Measurements from ENCODE around the gene SPRR2G.
"Not testable (repeated sequence)": the region's sequence is repeated elsewhere in the genome, so short reads cannot be mapped to it uniquely, and the experiment has no call there.

The SPRR2G gene

DNA sequence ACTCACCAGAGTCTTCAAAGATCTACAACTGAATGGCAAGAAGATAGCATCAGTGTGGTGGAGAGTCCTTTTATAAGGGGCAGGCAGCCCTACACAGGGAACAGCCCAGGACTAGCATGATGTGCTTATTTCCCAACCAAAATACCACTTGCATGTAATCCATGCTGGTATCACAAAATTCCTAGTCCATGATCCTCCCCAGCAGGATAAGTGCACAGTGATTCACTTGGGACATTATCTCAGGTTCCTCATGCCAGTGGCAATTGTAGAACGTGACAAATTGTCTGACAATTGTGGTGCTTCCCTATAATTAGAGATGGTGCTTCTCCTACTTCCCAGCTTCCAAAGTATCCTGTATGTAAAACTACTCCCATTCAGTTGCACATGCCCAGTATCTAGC, at the start of gene SPRR2G:
TSS of gene SPRR2G (minus strand) at position 45 of the 400 bp plus-strand sequence. CDS start 780 bp downstream, outside the sequence.
- DNase-seq = no peak

DNA sequence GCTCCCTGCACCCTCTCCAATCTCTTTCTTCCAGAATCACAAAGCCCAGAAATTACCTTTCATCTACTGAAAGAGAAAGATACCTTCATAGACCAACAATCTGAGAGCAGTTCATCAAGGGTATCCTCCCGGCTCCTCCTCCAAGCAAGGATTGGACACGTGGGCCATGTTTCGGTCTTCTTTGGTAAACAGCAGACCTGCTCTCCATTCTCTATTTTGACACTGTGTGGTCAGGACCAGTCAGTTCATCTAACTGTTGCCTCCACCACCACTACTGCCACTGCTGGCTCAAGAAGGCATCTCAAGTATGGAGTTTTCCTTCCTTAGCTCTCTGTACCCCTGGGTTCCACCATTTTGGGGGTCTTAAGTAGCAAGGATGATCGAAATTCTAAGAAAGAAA, 44.5 kb upstream of the SPRR2G start:
- DNase-seq = no peak

DNA sequence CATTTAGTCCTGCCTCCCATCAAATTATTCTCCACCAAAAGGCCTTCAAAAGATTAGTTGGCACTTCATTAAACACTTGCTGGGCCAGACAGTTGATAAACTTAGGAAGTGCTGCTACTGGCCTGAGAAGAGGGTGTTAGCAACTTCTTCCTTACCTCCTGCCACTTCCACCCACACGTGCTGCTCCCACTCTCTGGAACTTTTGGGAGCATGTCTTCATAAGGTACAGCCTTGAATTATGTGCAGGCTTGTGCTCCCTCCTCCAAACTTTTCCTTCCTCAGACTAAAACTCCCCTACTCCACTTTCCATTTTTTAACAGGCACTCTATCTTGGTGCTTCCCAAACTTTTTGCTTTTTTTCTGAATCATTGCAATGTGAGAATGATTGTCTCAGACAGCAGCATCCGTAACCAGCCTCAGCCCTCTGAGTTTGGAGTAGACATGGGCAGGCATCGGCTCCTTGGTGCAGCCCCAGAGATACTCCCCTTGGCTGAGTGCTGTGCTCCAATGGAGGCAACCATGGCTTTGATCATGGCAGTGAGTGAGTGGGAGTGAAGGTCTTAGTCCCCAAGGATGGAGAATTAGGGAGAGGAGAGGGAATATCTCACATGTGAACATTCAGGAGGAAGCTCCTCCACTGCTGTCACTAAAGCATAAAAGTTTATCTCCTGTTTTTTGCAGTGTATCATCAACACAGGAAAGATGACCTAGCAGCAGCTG, 43.8 kb upstream of the SPRR2G start:
- no peak for DNase-seq

DNA sequence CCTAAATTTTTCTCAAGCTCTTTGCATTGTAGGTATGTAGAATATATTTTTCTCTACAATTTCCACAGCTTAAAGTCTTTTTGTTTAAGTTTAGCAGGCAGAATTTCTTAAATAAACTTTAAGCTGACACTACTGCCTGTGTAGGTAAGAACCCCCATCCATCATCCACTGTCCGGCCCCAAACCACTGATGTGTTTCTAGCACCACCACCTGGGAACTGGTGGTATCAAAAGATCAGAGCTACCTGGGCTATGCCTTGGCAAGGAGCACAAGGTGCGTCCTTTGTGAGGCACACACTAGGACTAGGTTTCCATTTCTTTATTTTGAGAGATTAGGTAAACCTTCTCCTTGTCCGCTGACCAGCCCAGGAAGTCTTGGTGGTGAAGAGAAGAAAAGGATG, 42.0 kb upstream of the SPRR2G start:
- no peak for DNase-seq

DNA sequence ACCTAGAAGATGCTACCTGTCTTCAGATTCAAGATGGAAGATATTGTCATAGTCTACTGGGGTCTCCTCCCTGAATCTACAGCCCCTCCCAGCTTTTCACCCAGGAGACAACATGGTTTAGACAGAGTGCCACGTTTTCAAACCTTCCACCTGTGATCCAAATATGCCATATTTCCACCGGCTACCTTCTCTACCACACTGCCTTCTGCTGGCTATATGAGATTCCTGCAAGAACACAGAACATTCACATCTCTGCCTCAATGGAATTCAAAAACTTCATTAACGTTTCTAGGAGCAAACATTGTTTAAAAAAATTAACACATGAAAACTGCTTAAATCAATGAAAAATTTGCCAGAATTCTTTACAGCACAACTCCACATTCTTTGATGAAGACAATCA, 39.7 kb upstream of the SPRR2G start:
- no peak for DNase-seq

DNA sequence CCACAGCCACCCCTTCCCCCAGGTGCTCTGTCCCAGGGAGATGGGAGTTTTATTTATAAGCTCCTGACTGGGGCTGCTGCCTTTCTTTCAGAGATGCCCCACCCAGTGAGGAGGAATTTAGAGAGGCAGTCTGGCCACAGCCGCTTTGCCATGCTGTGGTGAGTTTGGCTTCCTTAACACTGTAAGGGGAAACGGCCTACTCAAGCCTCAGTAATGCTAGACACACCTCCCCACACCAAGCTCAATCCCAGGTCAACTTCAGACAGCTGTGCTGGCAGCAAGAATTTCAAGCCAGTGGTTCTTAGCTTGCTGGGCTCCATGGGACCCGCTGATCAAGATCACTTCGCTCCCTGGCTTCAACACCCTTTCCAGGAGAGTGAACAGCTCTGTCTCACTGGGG, 37.6 kb upstream of the SPRR2G start:
- not testable (repeated sequence) for DNase-seq

DNA sequence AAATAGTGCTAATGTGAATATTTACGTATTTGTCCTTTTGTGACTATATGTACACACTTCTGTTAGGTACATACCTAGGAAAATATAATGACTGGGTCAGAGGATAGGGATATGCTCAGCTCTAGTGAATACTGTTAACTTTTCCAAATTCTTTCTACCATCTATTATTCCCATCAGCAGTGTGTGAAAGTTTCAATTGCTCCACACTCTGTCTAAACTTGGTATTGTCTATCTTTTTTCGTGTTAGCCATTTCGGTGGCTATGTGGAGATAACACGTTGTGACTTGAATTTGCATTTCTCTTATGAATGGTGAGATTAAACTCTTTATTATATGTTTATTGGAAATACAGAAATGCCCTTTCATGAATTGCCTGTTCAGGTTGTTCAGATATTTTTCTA, 29.9 kb upstream of the SPRR2G start:
- no peak for DNase-seq

DNA sequence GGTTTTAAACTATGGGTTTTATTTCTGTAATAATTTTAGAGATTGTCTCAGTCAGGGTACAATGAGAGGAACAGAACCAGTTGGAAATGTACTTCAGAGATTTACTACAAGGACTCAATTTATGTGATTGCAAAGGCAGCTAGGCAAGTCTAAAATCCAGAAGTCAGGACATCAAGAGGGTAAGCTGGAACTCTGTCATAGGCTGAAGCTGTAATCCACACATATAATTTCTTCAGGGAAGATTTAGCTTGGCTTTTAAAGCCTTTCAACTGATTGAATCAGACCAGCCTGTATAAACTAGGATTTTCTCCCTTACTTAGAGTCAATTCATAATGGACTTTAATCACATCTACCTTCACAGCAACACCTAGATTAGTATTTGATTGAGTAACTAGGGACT, 28.2 kb upstream of the SPRR2G start:
- DNase-seq = no peak

DNA sequence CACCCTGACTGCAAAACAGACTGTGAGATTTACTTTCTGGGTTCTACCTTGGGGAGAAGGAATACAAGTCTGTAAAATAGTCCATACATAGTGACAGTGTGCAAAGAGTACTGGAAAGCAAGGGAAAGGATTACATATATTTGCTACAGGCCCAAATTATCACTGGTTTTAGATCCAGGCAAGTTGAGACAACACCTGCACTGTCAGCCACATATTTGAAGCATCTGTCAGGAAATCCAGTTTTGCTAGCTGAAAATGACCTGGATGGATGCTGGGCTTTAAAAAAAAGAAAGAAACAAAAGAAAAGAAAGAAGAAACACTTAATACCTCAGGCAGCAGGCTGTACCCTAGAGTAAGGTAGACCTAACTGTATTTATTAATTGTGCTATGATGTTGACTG, 23.9 kb upstream of the SPRR2G start:
- DNase-seq = no peak

DNA sequence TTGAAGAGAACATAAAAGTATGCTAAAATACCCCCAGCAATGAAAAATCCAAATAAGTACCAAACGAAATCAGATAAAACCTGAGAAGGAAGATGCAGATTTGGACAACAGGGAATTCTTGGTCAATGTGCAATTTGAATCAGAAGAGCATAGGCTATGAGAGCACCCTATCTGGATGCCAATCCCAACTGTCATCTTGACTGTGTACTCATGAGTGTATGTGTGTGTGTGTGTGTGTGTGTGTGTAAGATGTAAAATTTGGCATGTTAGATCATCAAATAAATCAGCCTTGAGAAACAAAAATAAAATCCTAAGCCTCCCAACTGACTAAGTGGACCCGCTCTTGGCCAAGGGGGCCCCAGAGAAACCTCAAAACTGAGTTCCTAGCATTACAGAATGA, 18.0 kb upstream of the SPRR2G start:
- DNase-seq = no peak

DNA sequence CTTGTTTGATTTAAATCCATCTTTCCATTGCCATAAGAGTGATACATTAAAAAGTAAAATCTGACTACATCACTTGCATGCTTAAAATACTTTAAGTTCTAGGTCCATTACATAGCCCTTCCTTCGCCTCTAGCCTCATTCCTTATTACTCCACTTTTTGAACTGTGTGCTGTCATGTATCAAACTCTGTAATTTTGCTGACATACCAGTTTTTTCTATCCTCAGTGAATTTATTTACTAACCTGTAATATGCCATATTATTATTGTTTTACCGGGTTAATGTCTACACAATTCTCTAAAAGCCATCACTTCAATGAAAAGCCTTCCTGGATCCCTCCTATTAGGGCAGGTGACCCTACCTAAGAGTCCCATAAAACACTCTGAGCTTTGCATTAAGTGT, 4.9 kb upstream of the SPRR2G start:
- DNase-seq = no peak

DNA sequence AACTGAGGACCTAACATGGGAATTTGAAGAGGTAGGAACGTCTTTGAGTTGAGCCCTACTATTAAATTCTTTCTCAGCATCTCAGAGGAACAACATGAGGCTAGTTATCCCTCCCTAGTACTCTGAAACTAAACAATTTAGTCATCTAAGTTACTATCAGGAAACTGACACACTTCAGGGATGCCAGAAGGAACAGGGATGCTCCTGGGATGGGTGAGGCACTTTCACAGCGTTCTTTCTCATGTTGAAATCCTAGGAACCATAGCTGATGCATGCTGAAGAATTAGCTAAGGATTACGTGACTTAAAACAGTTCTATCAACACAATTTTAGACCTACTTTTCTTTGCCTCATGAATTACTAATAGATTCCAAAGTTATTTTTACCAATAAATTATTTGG, 1.8 kb upstream of the SPRR2G start:
- DNase-seq = no peak

DNA sequence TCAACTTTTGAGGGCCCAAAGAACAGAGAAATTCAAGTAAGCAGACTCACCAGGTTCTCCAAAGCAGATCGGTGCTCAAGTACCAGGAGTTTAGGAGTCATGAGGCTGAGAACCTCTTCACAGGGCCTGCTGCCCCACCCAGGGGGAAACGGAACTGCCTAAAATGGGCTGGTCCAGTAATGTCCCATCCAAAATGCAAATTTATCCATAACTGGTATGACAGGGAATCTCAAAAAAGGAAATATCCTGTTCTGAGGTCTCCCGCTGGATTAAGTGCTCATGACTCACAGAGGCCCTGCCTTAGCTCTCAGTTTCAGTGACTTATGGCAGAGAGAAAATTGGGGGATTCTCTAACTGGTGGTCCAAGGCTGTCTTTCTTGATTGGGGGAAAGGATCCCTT, 9.3 kb downstream of the SPRR2G start:
- DNase-seq = no peak

DNA sequence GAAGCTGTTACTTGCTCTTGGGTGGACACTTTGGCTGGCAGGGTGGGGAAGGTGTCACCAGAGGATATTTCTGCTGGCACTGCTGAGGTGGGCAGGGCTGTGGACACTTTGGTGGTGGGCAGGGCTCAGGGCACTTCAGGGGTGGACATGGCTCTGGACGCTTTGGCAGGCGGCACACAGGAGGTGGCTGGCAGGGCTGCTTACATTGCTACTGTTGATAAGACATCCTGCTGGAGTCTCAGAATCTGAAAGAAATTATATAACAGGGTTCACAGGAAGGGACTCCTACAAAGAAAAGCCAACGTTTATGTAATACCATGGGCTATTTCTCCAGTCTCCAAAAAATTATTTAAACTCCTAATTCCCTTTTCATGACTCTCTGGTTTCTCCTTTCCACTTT, 10.2 kb downstream of the SPRR2G start:
- no peak for DNase-seq

DNA sequence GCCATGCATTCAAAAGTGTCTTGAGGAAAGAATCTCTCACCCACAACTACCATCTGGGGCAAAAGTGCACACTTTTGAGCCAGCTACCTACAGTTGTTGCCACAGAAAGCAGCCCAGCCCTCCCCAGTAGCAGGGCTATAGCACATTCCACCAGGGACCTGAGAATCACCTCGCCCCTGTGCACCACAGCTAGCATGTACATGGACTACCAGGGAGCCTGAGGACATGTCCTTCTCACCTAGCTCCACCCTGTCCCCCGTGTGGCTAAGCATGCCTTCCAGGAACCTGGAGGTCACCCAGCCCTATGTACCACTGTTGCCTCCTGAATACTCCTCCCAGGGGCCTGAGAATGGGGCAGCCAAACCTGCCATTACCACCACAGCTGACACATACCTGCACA, 16.9 kb downstream of the SPRR2G start:
- DNase-seq = no peak

DNA sequence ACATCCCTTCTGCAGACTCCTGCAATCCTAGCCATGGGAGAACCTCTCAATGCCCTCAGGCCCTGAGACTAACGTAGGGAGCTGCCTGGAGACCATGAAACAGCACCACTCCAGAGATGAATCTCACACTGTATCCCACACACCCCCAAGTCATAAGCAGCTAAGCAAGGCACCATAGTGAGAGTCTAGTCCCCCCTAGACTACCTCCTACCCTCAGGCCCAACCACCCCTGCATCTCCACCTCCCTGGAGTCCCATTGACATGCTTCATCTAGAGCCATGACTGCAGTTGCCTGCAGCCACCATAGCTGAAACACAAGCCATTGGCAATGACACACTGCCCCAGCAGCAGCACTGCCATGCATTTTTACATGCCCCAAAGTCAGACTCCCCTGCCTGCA, 17.4 kb downstream of the SPRR2G start:
- no peak for DNase-seq

DNA sequence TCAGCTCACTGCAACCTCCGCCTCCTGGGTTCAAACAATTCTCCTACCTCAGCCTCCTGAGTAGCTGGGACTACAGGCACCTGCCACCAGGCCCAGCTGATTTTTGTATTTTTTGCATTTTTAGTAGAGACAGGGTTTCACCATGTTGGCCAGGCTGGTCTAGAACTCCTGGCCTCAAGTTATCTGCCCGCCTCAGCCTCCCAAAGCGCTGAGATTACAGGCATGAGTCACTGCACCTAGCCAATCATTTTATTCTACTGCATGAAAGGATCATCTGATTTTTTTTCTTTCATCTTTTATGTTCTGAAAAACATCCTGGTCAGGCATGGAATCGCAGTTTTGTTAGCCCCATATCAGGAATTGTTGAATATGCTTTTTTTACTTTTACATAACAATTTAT, 22.0 kb downstream of the SPRR2G start:
- DNase-seq = not testable (repeated sequence)

DNA sequence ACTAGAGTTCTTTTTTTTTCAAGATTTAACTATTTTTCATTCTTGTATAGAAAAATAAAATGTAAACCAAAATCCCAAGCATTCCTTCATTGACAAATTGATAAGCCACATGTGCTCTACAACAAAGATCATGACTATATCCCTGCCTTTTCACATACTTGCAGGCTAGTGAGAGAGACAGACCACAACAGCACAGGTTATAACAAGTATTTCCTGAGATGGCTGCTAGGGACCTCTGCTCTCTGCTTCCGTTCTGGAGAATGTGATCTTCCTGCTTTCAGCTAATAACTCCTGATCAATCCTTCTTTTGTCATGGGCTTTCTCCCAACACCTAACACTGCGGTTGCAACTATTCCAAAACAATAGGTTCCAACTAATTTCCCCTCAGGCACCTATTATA, 23.4 kb downstream of the SPRR2G start:
- no peak for DNase-seq

DNA sequence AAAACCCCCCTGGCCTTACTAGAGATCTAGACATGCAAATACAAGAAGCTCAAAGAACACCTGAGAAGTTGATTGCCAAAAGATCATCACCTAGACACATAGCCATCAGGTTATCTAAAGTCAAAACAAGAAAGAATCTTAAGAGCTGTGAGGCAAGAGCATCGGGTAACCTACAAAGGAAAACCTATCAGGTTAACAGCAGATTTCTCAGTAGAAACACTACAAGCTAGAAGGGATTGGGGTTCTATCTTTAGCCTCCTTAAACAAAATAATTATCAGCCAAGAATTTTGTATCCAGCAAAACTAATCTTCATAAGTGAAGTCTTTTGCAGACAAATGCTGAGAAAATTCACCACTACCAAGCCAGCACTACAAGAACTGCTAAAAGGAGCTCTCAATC, 25.2 kb downstream of the SPRR2G start:
- no peak for DNase-seq

DNA sequence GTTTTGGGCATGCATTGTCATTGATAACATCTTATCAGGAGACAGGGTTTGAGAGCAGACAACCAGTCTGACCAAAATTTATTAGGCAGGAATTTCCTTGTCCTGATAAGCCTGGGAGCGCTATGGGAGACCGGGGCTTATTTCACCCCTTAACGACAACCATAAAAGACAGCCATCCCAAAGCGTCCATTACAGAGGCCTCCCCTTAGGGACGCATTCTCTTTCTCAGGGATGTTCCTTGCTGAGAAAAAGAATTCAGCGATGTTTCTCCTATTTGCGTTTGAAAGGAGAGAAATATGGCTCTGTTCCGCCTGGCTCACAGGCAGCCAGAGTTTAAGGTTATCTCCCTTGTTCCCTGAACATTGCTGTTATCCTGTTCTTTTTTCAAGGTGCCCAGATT, 26.9 kb downstream of the SPRR2G start:
- DNase-seq = not testable (repeated sequence)

DNA sequence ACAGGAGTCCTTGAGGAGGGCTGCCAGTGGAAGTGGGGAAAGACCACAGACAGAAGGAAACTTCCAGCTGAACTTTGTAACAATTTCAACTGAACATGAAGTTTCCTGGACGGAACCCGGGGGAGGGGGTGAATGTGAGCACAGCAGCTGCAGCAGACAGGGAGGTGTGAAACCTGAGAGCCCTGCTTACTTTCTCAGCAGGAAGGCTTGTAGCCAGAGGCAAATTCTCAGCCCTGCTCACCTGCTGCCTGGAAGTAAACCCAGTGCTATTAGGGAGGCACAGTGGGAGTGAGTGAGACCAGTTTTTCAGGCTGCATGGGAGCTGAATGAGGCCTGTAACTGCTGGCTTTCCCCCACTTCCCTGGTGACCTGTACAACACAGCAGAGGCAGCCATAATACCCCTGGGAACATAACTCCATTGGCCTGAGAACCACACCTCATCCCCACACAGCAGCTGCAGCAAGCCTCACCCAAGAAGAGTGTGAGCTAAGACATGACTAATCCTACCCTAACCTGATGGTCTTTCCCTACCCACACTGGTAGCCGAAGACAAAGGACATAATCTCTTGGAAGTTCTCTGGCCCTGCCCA, 27.8 kb downstream of the SPRR2G start:
- no peak for DNase-seq

DNA sequence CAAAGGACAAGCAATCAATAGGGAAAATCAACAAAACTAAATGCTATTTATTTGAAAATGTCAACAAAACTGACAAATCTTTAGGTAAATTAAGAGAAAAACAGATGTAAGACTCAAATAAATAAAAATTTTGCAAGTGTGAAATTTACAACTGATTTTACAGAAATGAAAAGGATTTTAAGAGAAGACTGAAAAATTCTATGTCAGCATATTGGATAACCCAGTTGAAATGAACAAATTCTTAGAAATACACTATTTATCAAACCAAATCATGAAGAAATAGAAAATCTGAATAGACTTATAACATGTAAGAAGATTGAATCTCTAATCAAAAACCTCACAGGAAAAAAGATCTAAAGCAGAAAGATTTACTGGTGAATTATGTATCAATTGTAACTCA, 29.7 kb downstream of the SPRR2G start:
- no peak for DNase-seq

DNA sequence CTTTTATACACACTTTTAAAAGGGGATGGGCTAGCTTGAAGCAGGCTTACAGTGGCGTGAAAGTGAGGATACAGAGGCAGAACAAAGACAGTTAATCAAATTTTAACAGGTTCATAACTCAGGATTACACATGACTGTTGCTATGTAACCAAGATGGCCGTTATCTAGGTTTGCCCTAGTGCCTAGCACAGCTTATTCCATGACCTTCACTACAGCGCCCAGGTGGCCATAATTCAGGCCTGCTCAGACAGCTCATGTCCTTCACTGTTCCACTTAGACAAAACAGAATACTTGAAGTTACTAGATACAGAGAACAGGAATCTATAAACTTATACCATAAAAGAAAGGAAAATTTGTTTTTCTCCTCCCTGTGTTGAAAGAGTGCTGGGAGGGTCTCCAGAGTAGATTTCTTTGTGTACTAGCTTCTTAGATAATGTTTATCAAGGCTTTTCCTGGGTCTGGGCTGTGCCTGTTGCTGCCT, 31.2 kb downstream of the SPRR2G start:
- no peak for DNase-seq

DNA sequence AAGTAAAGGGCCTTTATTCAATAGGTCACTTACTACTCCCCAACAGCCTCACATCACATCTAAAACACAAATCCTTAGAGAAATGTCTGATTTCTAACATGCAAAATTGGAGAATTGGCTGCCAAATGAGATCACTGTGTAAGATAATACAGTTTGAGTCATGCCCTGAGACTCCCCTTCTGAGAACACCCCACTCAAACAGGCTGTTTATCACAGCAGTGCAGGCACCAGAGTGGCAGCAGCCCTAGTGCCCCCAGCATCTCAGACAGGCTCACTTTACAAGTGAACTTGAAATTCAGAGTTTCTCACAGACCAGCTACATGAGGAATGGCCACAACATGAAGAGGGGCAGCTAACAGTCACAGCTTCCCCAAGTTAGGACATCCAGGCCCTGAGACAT, 35.4 kb downstream of the SPRR2G start:
- not testable (repeated sequence) for DNase-seq

DNA sequence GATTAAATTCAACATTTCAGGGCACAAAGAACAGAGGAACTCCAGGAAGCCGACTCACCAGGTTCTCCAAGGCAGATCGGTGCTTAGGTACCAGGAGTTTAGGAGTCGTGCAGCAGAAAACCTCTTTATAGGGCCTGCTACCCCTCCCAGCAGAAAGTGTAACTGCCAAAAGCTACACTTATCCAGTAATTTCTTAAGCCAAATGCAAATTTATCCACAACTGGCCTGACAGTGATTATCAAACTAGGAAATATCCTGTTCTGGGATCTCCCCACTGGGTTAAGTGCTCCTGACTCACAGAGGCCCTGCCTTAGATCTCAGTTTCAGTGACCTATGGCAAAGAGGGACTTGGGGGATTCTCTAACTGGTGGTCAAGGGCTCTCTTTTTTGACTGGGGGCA, 37.3 kb downstream of the SPRR2G start, which contains the start of gene SPRR2F:
TSS of gene SPRR2F (minus strand) at position 101 of the 400 bp plus-strand sequence. CDS start 783 bp downstream, outside the sequence.
- DNase-seq = no peak

All from midbrain (tissue), 1 donor.